HFF-Myc (cell line): ENCODE data around the gene CHST11.

Experiments used
- DNase-seq: peaks from one replicate; pipeline ENCODE4 v3.0.0-alpha.2; 2011; ENCODE audit warnings: low read depth; ENCODE audit errors: extremely low read depth
- H3K4me3 ChIP-seq: replicated peaks from 2 replicates; pipeline ENCODE4 v1.5.1; 2011; ENCODE audit warnings: low read depth, mild to moderate bottlenecking, control low read depth, low read length
- TF ChIP-seq, protein P1 (sequence below): IDR thresholded peaks from 2 replicates; pipeline ENCODE4 v1.5.1; 2012; ENCODE audit warnings: mild to moderate bottlenecking, low read depth, low read length, control low read depth; ENCODE audit errors: missing control alignments

CHST11 gene

DNA sequence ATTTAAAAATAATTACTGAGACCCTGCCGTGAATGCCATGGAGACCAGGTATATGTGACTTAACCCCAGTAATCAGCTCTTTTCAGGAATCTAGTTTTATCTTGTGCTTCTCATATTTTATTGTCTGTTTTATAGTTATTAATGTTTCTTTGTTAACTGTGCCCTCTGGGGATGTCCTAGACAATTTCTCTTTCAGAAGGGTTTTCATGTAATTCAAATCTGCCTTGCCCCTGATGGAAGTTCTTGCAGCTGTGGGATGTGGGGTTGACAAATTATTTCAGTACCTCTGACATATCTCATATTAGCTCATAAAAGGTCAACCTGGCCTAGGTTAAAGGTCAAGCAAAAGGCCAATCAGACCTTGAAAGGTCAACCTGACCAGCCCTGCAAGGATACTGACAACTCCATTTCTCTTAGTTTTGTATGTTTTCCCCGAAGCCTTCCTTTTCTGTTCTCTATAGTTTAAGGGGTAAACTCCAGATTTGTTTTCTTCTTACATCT, 319.0 kb downstream of the CHST11 start:
- DNase-seq, result no peak

DNA sequence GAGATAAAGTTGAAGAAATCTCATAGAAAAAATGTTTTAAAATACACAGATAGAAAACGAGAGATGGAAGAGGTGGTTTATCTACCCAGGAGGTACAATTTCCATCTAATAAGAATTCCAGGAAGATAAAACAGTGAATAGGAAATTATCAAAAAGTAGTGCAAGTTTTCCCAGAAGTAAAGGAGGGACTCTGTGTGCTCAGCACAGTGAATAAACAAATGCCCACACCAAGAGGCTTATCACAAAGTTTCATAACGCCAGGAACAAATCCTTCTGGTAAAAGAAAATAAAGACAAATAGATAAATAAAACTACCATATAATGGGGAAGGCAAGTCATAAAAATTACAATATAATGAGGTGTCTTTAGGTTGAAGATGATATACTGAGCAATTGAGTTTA, 322.4 kb downstream of the CHST11 start:
- no peak overlapping the region for H3K4me3 ChIP-seq
- no peak for DNase-seq
- TF ChIP-seq, protein P1, sequence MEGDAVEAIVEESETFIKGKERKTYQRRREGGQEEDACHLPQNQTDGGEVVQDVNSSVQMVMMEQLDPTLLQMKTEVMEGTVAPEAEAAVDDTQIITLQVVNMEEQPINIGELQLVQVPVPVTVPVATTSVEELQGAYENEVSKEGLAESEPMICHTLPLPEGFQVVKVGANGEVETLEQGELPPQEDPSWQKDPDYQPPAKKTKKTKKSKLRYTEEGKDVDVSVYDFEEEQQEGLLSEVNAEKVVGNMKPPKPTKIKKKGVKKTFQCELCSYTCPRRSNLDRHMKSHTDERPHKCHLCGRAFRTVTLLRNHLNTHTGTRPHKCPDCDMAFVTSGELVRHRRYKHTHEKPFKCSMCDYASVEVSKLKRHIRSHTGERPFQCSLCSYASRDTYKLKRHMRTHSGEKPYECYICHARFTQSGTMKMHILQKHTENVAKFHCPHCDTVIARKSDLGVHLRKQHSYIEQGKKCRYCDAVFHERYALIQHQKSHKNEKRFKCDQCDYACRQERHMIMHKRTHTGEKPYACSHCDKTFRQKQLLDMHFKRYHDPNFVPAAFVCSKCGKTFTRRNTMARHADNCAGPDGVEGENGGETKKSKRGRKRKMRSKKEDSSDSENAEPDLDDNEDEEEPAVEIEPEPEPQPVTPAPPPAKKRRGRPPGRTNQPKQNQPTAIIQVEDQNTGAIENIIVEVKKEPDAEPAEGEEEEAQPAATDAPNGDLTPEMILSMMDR, result no peak

More for the DNA sequence above, 319.0 kb downstream of the CHST11 start:
- no peak overlapping the region for H3K4me3 ChIP-seq
- TF ChIP-seq, protein P1, result no peak

DNA sequence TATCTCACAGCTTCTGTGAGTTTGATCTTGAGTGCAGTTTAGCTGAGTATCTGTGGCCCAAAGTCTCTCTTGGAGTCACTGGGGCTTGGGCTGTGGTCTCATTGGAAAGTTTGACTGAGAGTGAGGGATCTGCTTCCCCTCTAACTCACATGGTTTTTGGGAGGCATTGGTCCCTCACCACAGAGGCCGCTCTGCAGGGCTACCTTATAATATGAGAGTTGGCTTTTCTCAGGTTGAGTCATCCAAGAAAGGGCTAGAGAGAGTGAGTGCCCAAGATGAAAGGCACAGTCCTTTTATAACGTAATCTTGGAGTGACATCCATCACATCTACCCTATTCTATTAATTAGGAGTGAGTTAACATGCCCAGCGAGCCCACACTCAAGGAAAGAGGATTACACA, 325.5 kb downstream of the CHST11 start:
- DNase-seq, result no peak
- H3K4me3 ChIP-seq, result no peak overlapping the region

DNA sequence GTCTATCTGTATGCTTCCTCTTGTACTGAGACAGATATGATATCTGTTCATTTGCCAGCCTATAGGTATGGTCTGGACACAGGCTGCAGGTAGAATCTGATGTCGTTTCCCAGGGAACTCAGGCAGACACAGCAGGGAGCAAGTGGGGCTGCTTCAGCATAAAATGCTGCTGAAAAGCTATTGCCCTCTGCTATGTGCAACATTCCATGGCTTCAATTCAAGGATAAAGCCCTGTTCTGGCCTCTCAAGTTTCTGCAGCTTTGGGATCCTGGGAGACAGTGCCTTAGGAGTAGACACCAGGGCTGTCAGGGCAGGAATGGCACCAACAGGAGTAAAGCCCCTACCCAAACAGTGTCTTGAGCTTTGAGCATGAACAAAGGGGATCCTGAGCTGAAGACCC, 327.8 kb downstream of the CHST11 start:
- DNase-seq, result no peak
- H3K4me3 ChIP-seq, result no peak overlapping the region
- TF ChIP-seq, protein P1, result no peak

More for the DNA sequence above, 325.5 kb downstream of the CHST11 start:
- TF ChIP-seq, protein P1, result no peak

DNA sequence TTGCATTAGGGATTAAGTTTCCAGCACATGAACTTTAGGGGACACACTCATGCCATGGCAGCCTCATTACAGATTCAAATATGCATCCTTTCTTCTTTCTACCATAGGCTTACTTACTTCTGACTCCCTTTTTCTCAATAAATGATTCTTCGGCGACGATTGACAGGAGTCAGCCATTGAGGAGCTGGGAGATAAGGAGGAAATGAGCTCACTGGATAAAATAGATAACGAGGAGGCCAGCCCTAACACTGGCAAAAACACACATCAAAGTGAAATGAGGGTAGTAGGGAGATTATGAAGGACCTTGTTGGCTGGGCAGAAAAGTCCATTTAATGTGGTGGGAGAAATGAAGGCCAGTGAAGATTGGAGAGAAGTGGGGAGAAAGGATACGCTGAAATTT, 329.1 kb downstream of the CHST11 start:
- no peak overlapping the region for H3K4me3 ChIP-seq
- DNase-seq, result no peak
- TF ChIP-seq, protein P1, result no peak

DNA sequence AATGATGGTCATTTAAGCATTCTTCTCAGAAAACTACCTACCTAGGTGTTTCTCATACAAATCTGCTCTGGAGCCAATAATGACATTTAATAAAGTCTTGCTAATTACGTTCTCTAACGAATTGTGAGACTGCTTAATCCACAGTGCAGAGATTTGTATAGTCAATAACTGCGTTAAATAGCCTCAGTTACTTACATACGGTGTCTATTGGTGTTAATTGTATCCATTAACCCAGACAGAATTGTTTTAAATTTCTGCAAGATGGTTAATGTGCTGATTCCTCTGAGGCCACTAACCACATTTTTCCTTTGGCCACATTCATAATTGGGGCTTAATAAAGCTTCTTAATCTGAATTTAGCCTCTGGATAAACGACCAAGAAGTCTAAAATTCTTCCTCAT, 329.6 kb downstream of the CHST11 start:
- H3K4me3 ChIP-seq, result no peak overlapping the region
- TF ChIP-seq, protein P1, result no peak
- DNase-seq, result no peak

DNA sequence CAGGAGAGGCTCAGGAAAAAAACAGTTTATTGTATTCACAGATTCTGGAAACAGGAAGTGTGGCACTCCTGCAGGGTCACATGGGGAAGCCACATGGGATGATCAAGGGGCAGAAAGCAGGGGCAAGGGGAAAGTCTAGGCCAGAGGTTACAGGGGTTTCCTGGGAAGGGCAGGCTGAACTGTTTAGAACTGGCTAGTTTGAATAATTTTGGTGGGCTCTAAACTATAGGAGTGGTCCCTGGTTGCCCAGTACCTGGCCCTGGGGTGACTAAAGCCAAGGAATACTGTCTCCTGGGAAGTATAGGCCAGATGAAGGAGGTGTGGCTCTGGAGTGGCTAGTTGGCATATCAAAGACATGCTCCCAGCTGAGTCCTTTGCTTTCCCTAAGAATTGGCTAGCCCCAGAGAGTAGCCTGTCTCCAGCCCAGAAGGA, 332.1 kb downstream of the CHST11 start:
- DNase-seq, result no peak
- TF ChIP-seq, protein P1, result no peak

More for the DNA sequence above, 332.1 kb downstream of the CHST11 start:
- no peak overlapping the region for H3K4me3 ChIP-seq
